Measurements from ENCODE around the gene PRKCA.

- TF ChIP-seq CTCF (IDR thresholded peaks at IDR 0.05) (no peak), POLR2A (IDR thresholded peaks at IDR 0.05) (no peak)
Measured at GRCh38 chr17:66795486-66795885, 493.1 kb downstream of the PRKCA start.
